ENCODE results near the gene NOA1. TPM values are rescaled to one million over a fixed set of nuclear protein-coding genes. Genes with fewer than 3 reads are reported as not detected.

Gene NOA1
- total RNA-seq, 2 experiments from 2014 or later: 32.1 to 32.4 TPM

DNA sequence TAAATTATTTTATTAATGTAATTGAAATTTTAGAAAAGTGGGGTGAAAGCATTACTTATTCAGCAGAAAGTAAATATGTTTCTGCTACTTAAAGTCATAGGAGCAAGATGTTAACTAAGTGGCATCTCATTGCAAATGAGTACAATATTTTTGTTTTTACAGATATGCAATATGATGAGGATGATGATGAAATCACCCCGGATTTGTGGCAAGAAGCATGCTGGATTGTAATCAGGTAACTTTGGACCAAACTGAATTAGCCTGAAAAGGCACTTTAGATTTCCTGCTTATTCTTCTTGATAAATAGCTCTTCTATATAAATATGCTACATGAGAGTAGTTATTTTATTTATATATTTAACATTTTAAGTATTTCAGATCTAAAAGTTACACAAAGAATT is 8.8 kb upstream of the NOA1 start:
- ChIA-PET CTCF (no interaction called here), POLR2A (no interaction called here)
- intact Hi-C loops (cut with micrococcal nuclease): no loop called here
- Mint-ChIP-seq H3K27ac (no peak overlapping the region), H3K9me3 (no peaks in the 10 kb centered on the region), H3K4me1 (ENCODE audit: low read depth) (peaks cover 59% of the 10 kb centered on the region), H3K4me3 (no peak overlapping the region), H3K36me3 (ENCODE audit: low read depth) (peaks cover 65% of the 10 kb centered on the region), H3K27me3 (no peaks in the 10 kb centered on the region)
- TF ChIP-seq, protein P1, sequence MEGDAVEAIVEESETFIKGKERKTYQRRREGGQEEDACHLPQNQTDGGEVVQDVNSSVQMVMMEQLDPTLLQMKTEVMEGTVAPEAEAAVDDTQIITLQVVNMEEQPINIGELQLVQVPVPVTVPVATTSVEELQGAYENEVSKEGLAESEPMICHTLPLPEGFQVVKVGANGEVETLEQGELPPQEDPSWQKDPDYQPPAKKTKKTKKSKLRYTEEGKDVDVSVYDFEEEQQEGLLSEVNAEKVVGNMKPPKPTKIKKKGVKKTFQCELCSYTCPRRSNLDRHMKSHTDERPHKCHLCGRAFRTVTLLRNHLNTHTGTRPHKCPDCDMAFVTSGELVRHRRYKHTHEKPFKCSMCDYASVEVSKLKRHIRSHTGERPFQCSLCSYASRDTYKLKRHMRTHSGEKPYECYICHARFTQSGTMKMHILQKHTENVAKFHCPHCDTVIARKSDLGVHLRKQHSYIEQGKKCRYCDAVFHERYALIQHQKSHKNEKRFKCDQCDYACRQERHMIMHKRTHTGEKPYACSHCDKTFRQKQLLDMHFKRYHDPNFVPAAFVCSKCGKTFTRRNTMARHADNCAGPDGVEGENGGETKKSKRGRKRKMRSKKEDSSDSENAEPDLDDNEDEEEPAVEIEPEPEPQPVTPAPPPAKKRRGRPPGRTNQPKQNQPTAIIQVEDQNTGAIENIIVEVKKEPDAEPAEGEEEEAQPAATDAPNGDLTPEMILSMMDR (IDR thresholded peaks at IDR 0.05): no peak
- no peak for ATAC-seq
- DNase-seq: no peak

DNA sequence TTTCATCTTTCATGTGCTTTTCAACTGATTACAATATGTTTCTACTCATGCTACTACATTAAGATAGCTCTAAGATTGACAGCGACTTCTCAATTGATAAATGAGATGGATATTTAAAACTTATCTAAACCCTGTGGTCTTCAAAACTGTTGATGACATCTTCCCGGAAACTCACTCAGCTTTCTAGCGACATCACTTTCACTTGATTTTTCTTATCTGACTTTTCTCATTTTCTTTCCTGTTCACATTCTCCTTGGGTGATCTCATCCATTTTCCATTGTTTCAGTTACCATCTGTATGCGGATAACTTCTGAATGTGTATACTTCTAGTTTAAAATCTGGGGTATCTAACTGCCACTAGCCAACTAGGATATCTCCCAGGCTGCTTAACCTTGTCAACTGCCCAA is 4.4 kb upstream of the NOA1 start:
- ATAC-seq (no peak), DNase-seq (no peak)
- Mint-ChIP-seq H3K4me3 (peak overlapping the region; percentile 96), H3K9me3 (no peaks in the 10 kb centered on the region), H3K27ac (peak overlapping the region; percentile 84), H3K27me3 (no peaks in the 10 kb centered on the region), H3K4me1 (ENCODE audit: low read depth) (peaks cover 47% of the 10 kb centered on the region), H3K36me3 (ENCODE audit: low read depth) (peaks cover 57% of the 10 kb centered on the region)
- CTCF ChIA-PET: interaction anchor here (1.0 kb wide), 1 partner anchor 9 kb away, joined by 3 read pairs; no protein-coding TSS in a partner anchor
- intact Hi-C loops (cut with micrococcal nuclease): no loop called here
- POLR2A ChIA-PET: interaction anchor here (0.9 to 6.2 kb wide), 4 partner anchors 9 to 223 kb away, joined by 3 to 76 read pairs (median 5); partner anchors contain the start of gene REST
- TF ChIP-seq, protein P1 (IDR thresholded peaks at IDR 0.05): no peak

DNA sequence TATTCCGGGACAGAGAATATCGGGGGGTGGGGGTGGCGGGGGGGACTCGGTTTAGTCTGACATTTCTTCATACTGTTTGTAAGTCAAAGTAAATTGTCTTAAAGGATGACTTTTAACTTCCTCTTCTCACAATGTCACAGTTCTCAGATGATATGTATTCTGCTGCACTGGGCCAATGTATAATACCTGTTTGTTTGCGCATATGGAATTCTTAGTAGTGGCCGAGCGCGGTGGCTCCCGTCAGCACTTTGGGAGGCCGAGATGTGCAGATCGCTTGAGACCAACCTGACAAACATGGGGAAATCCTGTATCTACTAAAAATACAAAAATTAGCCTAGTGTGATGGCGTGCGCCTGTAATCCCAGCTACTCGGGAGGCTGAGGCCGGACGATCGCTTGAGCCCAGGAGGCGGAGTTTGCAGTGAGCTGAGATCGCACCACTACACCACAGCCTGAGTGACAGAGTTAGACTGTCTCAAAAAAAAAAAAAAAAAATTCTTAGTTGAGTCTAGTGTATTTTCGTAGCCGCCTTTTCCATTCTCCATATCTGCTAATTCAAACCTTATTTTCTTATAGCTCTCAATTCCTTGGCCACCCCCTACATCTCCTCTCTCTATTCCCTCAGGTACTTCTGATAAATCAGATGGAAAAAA is 2.1 kb upstream of the NOA1 start:
- Mint-ChIP-seq H3K27me3 (no peaks in the 10 kb centered on the region), H3K36me3 (ENCODE audit: low read depth) (peaks cover 62% of the 10 kb centered on the region), H3K27ac (peak overlapping the region; percentile 99), H3K9me3 (no peaks in the 10 kb centered on the region), H3K4me1 (ENCODE audit: low read depth) (peaks cover 40% of the 10 kb centered on the region), H3K4me3 (peak overlapping the region; percentile 96)
- ATAC-seq (peak; percentile 12), DNase-seq (peak; percentile 80)
- ChIA-PET CTCF (interaction anchor here (0.8 to 1.9 kb wide), 3 partner anchors 9 to 143 kb away, joined by 4 to 8 read pairs (median 4); no protein-coding TSS in a partner anchor), POLR2A (interaction anchor here (1.0 to 6.2 kb wide), 7 partner anchors 10 to 544 kb away, joined by 3 to 76 read pairs (median 5); partner anchors contain the start of genes PAICS, PPAT and REST)
- TF ChIP-seq, protein P1 (IDR thresholded peaks at IDR 0.05): no peak
- intact Hi-C loops (cut with micrococcal nuclease): loop anchor here (5.0 kb wide), 1 partner anchor 72 kb away; the partner anchor contains the start of gene REST

GRCh38 chr4:56978750-56979303 is 1.4 kb upstream of the NOA1 start, which contains the start of gene POLR2B:
Gene POLR2B, plus strand, starts transcription at chr4:56978896. Its CDS starts 90 bp downstream, at chr4:56978986.
- ChIA-PET POLR2A (interaction anchor here (0.8 to 6.2 kb wide), 12 partner anchors 9 to 592 kb away, joined by 3 to 76 read pairs (median 6); partner anchors contain the start of genes AASDH, PAICS, PPAT and REST), CTCF (interaction anchor here (0.9 to 1.9 kb wide), 3 partner anchors 34 to 143 kb away, joined by 3 to 8 read pairs (median 7); no protein-coding TSS in a partner anchor)
- peaks cover 66% of the 10 kb centered on the region for H3K36me3 Mint-ChIP-seq (ENCODE audit: low read depth)
- peak within 1 kb of the TSS; percentile 96 for H3K4me3 Mint-ChIP-seq
- H3K27ac Mint-ChIP-seq: peak within 1 kb of the TSS; percentile 99
- TF ChIP-seq, protein P1 (IDR thresholded peaks at IDR 0.05): no peak
- intact Hi-C loops (cut with micrococcal nuclease): loop anchor here (5.0 kb wide), 1 partner anchor 72 kb away; the partner anchor contains the start of gene REST
- H3K27me3 Mint-ChIP-seq: no peaks in the 10 kb centered on the region
- ATAC-seq: peak; percentile 50
- peaks cover 3% of the 10 kb centered on the region for H3K9me3 Mint-ChIP-seq
- peak; percentile 96 for DNase-seq
- H3K4me1 Mint-ChIP-seq (ENCODE audit: low read depth): peaks cover 38% of the 10 kb centered on the region

Measured in activated CD8-positive, alpha-beta T cell treated with anti-CD3 and anti-CD28 coated beads for 36 hours (primary cell).